ENCODE results near the gene ANKK1.

ANKK1 gene

GRCh38 chr11:113378692-113379091 lies 8.9 kb upstream of the ANKK1 start:
- no peak for DNase-seq (ENCODE audit: low read depth)

GRCh38 chr11:113382121-113382520 lies 5.5 kb upstream of the ANKK1 start:
- DNase-seq (ENCODE audit: low read depth) = no peak

GRCh38 chr11:113384551-113384950 lies 3.0 kb upstream of the ANKK1 start:
- DNase-seq (ENCODE audit: low read depth) = peak; percentile 54

DNA sequence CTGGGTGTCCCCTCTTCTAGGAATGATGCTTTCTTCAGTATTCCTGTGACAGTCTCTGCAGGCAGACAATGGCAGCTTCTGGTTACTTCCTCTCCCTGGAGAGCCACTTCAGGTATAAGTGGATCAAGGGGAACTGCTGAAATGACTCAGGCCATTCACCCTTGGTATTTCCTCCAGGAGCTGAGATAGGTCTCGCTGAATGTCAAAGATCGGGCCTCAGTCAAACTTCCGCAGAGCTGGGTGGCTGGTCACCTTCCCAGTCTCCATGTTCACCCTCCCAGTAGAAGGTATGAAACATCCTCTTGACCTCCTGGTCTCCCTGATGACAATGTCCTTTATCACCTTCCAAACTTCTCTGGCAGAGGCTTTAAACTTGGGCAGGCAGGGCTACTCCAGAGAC lies 1.8 kb upstream of the ANKK1 start:
- no peak for DNase-seq (ENCODE audit: low read depth)

DNA sequence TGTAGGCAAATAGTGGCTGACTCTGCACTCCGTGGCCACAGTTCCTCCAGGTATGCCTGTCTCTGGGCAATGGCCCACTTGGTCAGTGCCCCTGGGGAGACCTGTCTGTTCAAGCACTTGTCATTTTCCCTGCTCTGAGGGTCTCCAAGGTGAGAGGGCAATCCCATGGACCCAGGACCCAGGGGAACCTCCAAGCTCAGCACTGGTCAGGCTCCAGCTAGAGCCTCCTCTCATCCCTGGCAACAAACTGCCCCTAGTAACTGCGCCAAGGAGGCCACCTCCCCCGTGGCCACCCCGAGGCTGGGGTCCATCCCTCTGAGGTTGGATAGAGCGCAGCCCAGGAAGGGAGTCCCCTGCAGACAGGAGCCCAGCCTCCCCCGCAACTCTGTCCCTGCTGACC lies 713 bp upstream of the ANKK1 start:
- no peak for DNase-seq (ENCODE audit: low read depth)

DNA sequence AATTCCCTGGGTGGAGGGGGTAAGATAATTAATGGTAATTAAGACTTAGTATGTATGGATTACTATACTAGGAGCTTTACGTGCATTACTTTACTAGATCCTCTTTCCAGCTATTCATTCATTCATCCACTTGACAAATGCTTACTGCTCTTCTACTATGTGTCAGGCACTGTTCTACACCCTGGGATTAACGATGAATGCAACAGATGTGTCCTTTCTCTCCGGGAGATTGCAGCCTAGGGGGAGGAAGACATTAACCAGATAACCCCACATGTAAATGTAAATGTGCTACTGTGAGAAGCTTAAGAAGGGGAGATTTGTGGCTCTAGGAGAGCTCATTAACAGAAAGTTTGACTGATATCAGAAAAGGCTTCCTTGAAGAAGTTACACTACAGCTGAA lies 1.7 kb downstream of the ANKK1 start:
- DNase-seq (ENCODE audit: low read depth) = no peak

DNA sequence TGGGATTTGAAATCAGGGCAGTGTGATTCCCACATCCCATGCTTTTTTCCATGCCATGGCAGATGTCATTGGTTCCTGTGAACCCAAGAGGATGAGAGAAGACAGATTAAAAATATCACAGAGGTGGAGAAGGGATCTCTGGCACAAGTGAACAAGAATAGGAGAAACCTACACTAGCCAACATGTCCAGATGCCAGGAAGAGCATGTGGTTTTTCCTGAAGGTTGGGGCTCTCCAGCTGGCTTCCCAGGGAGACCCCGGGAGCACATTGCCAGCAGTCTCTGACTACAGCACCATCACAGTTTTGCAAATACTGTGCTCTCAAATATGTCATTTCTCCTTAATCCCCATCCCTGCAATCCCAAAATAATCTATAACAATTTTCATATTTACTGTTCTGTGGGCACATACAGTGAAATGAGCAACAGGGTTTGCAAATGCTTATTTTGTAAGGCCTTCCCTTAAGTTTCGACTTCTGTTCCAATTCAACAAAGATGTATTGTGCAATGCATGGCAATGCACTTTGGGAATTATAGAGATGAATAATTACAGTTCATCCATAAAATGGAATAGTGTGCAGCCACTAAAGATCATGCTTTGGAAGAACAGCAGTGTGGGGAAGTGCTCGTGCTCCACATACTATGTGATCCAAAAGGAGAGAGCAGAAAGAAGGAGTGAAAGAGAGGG lies 4.8 kb downstream of the ANKK1 start:
- no peak for DNase-seq (ENCODE audit: low read depth)

GRCh38 chr11:113393501-113393985 lies 6.0 kb downstream of the ANKK1 start:
- no peak for DNase-seq (ENCODE audit: low read depth)

- DNase-seq (ENCODE audit: low read depth) = no peak
These were observed 7.3 kb downstream of the ANKK1 start for GRCh38 chr11:113394919-113395318.

DNA sequence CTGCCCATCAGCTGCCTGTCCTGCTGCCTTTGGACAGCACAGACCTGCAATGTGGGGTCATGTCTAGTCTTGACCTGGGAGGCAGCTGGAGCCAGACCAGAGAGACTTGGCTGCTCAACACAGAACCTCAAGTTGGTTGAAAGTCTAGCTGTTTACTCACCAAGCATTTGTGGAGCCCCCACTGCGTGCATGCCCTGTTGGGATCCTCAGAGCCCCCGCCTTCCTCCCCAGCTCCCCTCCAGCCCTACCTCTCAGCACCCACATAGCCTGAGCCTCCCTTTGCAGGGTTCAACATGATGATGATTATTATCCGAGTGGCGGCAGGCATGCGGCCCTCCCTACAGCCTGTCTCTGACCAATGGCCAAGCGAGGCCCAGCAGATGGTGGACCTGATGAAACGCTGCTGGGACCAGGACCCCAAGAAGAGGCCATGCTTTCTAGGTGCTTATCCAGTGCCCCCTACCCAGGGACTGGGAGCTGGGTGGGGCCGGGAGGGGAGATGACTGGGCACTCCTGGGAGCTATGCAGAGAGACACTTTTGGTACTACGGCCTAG lies 8.3 kb downstream of the ANKK1 start:
- DNase-seq (ENCODE audit: low read depth) = no peak

DNA sequence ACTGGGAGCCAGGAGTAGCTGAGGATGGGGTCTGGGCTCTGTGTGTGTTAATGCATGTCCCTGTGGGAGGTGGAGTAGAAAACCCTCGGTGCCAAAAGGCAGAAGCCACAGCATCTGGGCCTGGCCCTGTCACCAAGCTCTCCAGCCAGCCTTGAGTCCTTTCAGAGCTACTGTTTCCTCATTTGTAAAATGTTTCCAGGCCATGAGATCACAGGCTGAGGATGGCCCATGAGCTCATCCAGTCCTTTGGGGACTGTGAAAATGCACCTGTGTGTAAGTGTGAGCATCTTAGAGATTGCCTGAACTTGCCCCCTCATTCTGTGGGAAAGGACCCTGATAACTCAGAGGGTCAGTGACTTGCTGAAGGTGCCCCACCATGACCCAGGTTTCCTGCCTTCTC lies 9.1 kb downstream of the ANKK1 start:
- DNase-seq (ENCODE audit: low read depth) = no peak

- DNase-seq (ENCODE audit: low read depth) = no peak
These were observed 9.6 kb downstream of the ANKK1 start for GRCh38 chr11:113397212-113397611.

GRCh38 chr11:113397821-113398220 lies 10.2 kb downstream of the ANKK1 start:
- no peak for DNase-seq (ENCODE audit: low read depth)

- no peak for DNase-seq (ENCODE audit: low read depth)
These were observed 11.3 kb downstream of the ANKK1 start for GRCh38 chr11:113398669-113399430.

DNA sequence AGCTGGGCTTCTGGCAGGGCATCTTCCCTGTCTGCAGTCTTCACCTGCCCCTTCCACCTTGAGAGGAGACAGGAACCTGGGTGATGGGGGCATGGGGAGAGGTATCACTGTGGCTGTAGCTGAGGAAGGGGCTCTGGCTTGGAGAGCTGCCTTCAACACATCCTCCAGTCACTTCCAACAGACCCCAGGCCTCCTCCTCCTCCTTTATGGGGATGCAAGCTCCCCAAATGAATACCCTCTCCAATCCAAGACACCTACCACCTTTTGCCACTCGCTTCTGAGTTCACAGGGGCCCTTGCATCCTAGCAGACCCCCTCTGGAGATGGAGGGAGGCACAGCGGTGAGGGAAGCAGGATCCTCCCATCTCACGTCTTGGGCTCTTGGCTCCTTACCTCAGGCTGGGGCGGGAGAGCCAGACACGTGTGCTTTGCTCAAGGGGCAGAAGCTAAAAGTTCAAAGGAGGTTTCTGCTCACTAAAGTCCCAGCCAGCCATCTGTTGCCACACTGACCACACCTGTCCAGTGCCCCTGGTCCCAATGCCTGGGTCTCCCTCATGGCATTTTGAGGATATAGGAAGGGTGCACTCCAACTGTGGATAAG lies 13.2 kb downstream of the ANKK1 start:
- no peak for DNase-seq (ENCODE audit: low read depth)

DNA sequence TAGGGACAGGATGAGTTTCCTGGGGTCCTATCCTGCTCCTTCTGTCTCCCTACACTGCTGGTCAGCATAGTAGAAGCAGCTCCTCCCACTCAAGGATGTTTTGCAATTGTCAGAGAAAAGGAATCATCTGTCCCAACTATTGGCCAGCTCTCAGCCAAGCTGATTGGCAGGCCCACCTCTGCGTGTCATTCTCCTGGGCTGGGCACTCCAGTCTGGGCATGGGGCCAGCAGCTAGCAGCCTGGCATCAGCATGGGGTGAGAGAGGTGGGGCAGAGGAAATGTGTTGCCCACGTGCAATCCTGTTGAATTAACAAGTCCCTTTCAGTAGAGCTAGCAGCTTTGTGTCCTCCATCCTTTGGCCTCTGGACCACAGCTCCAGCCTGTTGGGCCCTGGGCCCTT lies 14.1 kb downstream of the ANKK1 start:
- peak; percentile 48 for DNase-seq (ENCODE audit: low read depth)

DNA sequence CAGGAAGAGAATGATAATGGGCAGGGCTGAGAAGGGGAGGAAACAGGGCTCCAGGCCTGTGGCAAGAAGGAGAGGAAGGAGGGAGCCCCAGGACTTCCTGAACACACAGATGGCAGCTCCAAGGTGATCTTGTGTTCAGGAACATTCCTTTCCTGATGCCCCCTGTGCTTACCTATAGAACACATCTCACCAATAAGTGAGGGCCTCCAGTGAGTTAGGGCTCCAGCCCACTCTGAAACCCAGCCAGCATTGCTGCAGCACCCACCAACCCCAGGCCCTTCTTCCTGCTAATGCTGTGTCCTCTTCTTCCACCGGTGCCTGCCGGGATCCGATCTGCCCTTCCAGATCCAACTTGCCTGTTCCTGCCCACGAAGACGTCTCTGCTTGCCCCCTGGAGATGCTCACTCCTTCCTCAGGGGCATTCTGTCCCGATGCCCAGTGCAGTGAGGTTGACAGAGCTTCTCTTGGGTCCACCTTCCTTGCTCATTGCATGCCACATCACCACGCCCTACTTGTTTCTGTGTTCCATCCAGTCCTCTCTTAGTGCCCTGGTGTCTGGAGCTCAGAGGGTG lies 17.4 kb downstream of the ANKK1 start:
- no peak for DNase-seq (ENCODE audit: low read depth)

DNA sequence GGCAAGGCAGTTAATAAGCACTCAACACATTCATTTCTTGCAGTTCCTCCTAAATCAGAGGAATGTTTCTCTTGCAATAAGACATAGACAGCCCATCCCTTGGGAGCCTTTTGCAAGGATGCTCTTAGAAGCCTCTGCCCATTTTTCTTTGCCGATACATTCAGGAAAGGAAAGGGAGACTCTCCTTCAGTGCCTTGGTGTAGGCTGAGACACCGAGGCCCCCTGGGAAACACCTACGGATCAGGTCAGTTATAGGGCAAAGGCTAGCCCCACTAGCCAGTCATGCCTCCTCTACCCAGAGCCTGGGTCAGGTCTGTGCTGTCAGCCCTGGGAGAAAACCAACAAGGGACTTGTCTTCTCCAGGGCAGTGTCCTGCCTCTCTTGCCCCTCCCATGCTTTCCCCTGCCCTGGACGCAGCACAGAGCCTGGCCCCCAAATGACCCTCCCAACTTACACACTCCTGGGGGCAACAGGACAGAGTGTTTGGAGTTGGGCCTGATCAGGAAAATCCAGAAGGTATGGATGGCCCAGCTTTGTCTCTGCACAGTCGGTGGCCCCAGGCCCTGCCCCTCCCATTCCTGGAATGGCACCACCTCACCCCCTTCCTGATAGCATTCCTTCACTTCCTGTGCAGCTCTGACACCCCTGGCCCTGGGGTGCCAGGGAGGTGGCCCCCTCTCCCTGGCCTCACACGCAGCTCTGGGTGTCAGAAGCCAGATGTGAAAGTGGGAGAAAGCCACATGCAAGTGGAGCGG lies 18.3 kb downstream of the ANKK1 start:
- no peak for DNase-seq (ENCODE audit: low read depth)

DNA sequence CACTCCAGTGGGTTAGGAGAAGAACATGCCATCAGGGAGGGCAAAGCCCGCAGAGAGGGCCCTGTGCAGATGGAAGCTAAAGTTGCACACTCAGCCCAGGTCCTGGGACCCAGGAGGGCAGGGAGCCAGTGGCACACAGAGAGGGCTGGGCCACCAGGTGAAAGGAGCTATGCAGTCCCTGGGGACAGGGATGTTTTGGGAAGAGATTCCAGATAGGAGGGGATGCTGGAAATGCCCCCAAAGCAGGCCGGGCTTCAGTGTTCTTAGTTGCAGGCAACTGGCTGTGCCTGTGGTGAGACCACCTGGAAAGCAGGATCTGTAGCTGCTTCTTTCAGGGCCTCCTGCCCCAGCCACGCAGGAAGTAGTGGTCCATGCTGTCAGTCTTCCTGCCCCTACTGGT lies 19.6 kb downstream of the ANKK1 start:
- DNase-seq (ENCODE audit: low read depth) = no peak

DNA sequence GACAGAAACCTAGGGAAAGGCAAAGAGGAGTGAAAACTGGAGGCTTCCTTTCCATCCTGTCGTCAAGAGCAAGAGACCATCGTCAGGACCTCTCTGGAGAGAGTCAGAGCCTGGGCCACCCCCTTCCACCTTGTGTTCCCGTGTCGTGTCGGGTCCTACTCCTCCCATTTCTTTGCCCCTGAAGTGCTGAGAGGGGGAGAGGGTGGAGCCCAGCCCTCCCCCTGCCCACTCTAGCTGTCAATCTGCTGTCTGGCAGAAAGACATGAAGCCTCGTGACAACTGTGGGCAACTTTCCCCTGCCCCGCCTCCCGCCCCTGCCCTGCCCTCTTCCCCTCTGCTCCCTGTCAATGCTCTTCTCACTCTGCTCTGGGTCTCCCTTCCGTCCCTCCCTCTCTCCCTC lies 20.6 kb downstream of the ANKK1 start:
- DNase-seq (ENCODE audit: low read depth) = no peak

DNA sequence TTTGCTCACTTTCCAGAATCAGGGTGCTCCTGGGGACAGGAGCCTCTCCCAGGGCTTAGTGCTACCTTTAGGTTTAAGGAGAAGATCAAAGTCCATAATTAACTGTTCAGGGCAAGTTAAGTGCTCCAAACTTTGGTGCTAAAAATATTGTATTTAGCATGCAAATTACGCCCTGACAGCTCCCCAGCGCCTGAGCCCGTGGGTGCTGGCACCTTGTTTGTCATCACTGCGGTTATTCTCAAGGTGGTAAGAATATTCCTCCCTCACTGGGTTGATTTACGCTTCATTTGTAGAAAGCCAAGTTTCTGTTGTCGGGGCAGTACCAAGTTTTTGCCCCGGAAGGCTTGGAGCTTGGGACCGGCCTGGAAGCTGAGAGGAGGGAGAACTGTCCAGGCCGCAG lies 21.3 kb downstream of the ANKK1 start:
- no peak for DNase-seq (ENCODE audit: low read depth)

GRCh38 chr11:113409526-113409925 lies 21.9 kb downstream of the ANKK1 start:
- no peak for DNase-seq (ENCODE audit: low read depth)

All from fibroblast of gingiva (primary cell).